GM12891 (cell line): ENCODE data around the gene HNMT.
"Not testable (repeated sequence)": the region's sequence is repeated elsewhere in the genome, so short reads cannot be mapped to it uniquely, and the experiment has no call there.

Experiments
- PAX5 ChIP-seq: IDR thresholded peaks from 2 replicates; pipeline ENCODE4 v1.6.1; 2011; ENCODE audit warnings: low read length, moderate library complexity, mild to moderate bottlenecking; ENCODE audit not compliant: insufficient read depth, severe bottlenecking
- POLR2A ChIP-seq: IDR thresholded peaks from 2 replicates; pipeline ENCODE4 v1.6.1; 2011; ENCODE audit warnings: low read depth, low read length, control low read depth
- POLR2AphosphoS5 ChIP-seq: IDR thresholded peaks from 2 replicates; pipeline ENCODE4 v1.6.1; 2011; ENCODE audit warnings: low read depth, low read length, control low read depth
- POU2F2 ChIP-seq: IDR thresholded peaks from 2 replicates; pipeline ENCODE4 v1.6.1; 2011; ENCODE audit warnings: low read depth, mild to moderate bottlenecking, control low read depth, low read length, moderate library complexity
- SPI1 ChIP-seq: IDR thresholded peaks from 2 replicates; pipeline ENCODE4 v1.6.1; 2011; ENCODE audit warnings: low read depth, low read length, control low read depth
- TAF1 ChIP-seq: IDR thresholded peaks from 2 replicates; pipeline ENCODE4 v1.6.1; 2011; ENCODE audit warnings: low read depth, low read length, control low read depth

GRCh38 chr2:137996158-137996557 is 31.9 kb downstream of the HNMT start:
- TF ChIP-seq POLR2A, POLR2AphosphoS5, POU2F2, SPI1, TAF1, PAX5: not testable (repeated sequence)
